ENCODE data around the gene CRKL.
"Not testable (repeated sequence)": the region's sequence is repeated elsewhere in the genome, so short reads cannot be mapped to it uniquely, and the experiment has no call there.

The CRKL gene

GRCh38 chr22:20933910-20934309 lies 16.7 kb downstream of the CRKL start:
- DNase-seq (ENCODE audit: low read depth in 3 of 3): no peak

DNA sequence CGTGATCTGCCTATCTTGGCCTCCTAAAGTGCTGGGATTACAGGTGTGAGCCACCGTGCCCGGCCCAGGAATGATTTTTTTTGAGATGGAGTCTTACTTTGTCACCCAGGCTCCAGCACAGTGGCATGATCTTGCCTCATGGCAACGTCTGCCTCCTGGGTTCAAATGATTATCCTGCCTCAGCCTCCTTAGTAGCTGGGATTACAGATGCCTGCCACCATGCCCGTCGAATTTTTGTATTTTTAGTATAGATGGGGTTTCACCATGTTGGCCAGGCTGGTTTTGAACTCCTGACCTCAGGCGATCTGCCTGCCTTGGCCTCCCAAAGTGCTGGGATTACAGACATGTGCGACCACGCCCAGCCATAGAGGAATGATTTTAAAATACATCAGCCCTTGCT lies 17.8 kb downstream of the CRKL start:
- not testable (repeated sequence) for DNase-seq (ENCODE audit: low read depth in 3 of 3)

DNA sequence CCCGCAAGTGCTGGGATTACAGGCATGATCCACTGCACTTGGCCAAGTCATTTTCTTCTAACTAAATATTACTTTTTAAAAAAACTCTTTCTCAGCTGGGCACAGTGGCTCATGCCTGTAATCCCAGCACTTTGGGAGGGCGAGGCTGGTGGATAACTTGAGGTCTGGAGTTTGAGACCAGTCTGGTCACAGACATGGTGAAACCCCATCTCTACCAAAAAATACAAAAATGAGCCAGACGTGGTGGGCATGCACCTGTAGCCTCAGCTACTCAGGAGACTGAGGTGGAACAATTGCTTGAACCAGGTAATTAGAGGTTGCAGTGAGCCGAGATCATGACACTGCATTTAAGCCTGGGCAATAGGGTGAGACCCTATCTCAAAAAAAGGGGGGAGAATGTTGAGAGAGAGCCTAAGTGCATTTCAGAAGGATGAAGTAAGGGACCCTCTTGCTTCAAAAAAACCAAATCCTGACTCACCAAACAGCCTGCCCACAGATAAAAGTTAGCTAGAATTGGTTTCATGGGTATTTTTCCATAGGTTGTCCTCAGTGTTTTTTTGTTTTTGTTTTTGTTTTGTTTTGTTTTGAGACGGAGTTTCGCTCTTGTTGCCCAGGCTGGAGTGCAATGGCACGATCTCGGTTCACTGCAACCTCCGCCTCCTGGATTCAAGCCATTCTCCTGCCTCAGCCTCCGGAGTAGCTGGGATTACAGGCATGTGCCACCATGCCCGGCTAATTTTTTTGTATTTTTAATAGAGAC lies 18.8 kb downstream of the CRKL start:
- DNase-seq (ENCODE audit: low read depth in 3 of 3): not testable (repeated sequence)

- DNase-seq (ENCODE audit: low read depth in 3 of 3): no peak
These were observed 20.0 kb downstream of the CRKL start for GRCh38 chr22:20937031-20937793.

- no peak for DNase-seq (ENCODE audit: low read depth in 3 of 3)
These were observed 20.8 kb downstream of the CRKL start for GRCh38 chr22:20937794-20938671.

GRCh38 chr22:20939457-20940185 lies 22.4 kb downstream of the CRKL start:
- not testable (repeated sequence) for DNase-seq (ENCODE audit: low read depth in 3 of 3)

DNA sequence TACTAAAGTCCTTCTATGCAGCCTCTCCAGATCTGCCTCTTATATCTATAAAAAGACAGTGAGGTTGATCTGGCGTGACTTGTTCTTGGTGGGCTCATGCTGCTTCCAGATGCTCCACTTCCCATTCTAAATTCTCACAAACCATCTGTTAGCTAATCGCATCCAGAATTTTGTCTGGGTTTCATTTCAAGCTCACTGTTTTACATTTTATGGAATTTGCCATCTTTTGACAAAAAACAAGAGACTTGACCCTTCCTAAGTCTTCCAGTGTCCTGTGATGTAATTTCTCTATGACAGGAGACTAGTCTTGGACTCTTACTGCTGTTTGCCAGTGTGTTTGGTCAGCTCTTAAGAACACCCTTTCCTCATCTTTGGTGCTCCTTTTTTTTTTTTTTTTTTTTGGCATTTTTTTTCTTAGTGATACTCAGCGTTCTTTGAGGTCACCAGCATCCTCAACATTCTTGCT lies 23.0 kb downstream of the CRKL start:
- no peak for DNase-seq (ENCODE audit: low read depth in 3 of 3)

GRCh38 chr22:20940904-20941385 lies 23.7 kb downstream of the CRKL start:
- no peak for DNase-seq (ENCODE audit: low read depth in 3 of 3)

GRCh38 chr22:20942203-20942902 lies 25.1 kb downstream of the CRKL start:
- DNase-seq (ENCODE audit: low read depth in 3 of 3): not testable (repeated sequence)

GRCh38 chr22:20943104-20943933 lies 26.1 kb downstream of the CRKL start:
- no peak for DNase-seq (ENCODE audit: low read depth in 3 of 3)

- no peak for DNase-seq (ENCODE audit: low read depth in 3 of 3)
These were observed 26.8 kb downstream of the CRKL start for GRCh38 chr22:20944042-20944441.

DNA sequence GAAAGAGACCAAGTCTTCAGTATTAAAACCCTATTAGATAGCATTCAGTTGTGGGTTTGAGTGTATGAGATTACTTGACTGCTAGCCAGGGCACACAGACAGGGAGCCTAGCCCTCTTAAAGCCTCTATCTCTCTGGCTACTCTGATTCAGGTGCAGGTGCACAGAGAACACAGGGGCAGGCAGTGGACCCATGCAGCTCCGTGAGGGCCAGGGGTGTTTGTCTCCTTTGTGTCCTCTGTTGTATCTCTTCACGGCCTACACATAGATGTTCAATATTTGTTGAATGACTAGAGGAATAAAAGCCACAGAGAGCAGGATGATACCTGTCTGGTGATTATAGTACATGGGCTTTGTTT lies 28.3 kb downstream of the CRKL start:
- no peak for DNase-seq (ENCODE audit: low read depth in 3 of 3)

DNA sequence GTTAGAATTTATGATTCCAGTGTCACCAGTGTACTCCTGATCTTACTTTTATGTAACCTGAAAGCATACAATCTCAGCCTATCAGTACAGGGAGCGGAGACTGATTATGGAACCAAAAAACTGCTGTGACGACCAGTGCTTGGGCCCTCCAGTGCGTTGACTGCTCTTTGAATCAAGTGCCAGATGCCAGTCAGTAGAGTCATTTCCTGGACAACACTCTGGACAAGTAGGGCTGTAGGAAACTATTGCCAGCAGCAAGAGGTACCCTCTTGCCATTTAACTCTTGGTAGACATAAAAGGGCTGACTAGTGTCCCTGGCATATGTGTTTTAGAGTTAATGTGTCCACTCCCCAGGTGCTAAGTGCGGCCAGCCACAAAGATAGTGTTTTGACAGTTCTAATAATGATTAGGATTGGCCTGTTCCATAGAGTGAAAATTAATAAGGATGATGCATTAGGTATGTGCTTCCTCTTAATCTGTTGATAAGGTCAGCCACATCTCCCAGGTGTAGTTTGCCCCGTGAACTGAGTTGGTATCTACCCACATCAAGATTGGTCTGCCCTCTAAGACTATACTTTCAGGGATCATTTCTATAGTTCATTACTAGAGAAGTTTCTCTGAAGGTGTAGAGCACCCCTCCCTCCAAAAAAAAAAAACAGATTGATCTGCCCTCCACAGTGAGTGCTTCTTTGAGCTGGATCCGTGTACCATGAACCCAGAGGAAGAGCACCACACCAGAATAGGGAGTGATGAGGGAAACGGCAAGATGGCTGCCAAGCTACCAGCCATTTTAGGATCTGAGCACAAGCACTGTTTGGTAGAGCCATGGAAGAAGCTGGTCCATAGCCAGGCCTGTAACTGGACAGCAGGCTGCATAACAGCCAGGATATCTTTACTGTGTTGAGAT lies 29.1 kb downstream of the CRKL start:
- no peak for DNase-seq (ENCODE audit: low read depth in 3 of 3)

DNA sequence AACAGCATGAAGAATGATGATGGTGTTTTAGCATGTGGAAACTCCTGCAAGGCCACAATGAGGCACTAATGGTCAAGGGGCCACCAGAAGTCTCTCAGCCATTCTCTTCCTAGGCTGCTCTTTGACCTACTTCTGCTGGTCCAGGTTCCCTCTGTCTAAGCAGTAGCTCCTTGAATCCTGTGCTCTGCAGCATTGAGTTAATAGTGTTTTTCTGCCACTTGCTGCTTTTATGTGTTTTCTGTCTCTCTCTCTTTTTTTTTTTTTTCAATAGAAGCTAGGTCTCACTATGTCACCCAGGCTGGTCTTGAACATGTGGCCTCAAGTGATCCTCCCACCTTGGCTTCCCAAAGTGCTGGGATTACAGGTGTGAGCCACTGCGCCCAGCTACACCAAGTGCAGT lies 29.8 kb downstream of the CRKL start:
- DNase-seq (ENCODE audit: low read depth in 3 of 3): no peak

DNA sequence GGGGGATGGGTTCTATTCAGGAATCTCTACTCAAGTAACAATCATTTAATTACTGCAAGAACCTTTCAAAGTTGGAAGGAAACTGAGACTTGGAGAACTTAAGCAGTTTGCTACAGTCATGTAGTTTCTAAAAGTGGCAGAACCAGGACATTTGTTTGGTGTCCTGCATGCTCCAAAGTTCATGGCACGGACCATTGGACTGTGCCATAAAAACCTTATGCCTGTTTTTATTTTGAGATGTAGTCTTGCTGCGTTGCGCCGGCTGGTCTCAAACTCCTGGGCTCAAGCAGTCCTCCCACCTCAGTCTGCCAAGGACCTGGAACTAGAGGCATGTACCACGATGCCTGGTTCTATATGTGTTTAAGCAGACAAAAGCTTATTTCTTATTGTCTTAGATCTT lies 31.2 kb downstream of the CRKL start:
- DNase-seq (ENCODE audit: low read depth in 3 of 3): no peak

DNA sequence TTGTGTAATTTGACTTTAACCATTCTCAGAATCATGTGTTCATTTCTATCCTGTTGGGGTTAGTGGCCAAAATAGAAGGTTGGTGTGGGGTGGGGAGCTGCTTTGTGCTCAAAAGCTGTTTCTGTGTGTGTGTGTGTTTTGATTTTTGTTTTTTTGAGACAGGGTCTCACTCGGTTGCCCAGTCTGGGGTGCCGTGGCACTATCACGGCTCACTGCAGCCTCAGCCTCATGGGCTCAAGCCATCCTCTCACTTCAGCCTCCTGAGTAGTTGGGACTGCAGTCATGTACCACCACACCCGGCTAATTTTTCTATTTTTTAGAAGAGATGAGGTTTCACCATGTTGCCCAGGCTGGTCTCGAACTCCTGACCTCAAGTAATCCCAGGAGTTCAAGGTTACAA lies 31.8 kb downstream of the CRKL start:
- DNase-seq (ENCODE audit: low read depth in 3 of 3): no peak

- no peak for DNase-seq (ENCODE audit: low read depth in 3 of 3)
These were observed 32.5 kb downstream of the CRKL start for GRCh38 chr22:20949698-20950183.

DNA sequence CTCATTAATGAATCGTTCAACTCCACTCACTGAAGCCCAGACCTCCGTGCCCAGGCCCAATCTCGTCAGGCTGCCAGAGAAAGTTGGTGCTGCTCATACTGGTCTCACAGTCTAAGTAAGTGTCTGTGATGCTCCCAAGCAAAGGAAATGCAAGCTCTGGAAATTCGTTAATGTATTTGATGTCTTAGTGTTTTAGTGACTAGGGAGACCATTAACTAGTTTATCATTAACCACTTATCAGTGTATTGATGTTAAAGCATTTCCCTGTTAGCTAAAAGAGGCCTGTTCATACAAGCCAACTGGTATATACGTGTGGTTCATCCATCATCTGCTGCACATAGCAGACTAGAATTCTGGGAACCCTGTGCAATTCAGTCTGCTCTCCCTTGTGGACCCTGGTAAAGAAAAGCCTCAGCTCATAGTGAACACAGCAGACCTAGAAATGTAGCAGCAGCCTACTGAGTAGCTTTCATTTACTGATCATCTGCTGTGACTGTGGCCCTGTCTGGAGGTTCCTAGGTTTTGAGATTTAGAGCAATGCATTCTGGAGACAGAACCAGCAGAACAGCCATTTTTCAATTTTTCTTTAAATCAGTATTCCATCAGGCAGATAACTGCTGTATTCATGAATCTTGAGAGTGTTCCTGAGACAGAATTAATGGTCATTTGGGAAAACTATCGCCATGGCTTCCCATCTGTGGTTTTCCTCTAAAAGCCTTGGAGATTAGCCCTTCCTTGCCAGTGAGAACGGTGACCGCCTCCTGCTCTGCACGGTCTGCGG lies 34.1 kb downstream of the CRKL start:
- no peak for DNase-seq (ENCODE audit: low read depth in 3 of 3)
